Testis (tissue), 2 donors: ENCODE measurements around the gene HDAC8.

Experiments
- POLR2A ChIP-seq: fragments of 450-650 bp; IDR thresholded peaks from one replicate; pipeline ENCODE4 v1.6.1; 2017; ENCODE audit warnings: antibody characterized with exemption, mild to moderate bottlenecking, moderate library complexity
- TF ChIP-seq, protein P1 (sequence below), 3 experiments: fragments of 450-650 bp in 2 of 3; fragments of 200-600 bp in 1 of 3; sonication (generic) in 1 of 3; IDR thresholded peaks; one replicate each; pipeline ENCODE4 v1.5.1; 2016 to 2019; ENCODE audit warnings: antibody characterized with exemption in 3 of 3, mild to moderate bottlenecking in 2 of 3, moderate library complexity in 1 of 3

- TF ChIP-seq, protein P1, sequence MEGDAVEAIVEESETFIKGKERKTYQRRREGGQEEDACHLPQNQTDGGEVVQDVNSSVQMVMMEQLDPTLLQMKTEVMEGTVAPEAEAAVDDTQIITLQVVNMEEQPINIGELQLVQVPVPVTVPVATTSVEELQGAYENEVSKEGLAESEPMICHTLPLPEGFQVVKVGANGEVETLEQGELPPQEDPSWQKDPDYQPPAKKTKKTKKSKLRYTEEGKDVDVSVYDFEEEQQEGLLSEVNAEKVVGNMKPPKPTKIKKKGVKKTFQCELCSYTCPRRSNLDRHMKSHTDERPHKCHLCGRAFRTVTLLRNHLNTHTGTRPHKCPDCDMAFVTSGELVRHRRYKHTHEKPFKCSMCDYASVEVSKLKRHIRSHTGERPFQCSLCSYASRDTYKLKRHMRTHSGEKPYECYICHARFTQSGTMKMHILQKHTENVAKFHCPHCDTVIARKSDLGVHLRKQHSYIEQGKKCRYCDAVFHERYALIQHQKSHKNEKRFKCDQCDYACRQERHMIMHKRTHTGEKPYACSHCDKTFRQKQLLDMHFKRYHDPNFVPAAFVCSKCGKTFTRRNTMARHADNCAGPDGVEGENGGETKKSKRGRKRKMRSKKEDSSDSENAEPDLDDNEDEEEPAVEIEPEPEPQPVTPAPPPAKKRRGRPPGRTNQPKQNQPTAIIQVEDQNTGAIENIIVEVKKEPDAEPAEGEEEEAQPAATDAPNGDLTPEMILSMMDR (IDR thresholded peaks at IDR 0.05) = no peak
- TF ChIP-seq POLR2A = no peak
Measured at GRCh38 chrX:72306851-72307645, 265.6 kb downstream of the HDAC8 start.
